WTC11 (cell line): Measurements from ENCODE around the gene SYNDIG1. TPM values are rescaled to one million over a fixed set of nuclear protein-coding genes. Genes with fewer than 3 reads are reported as not detected.
A peak's percentile ranks its signal among the peaks of the same experiment; 100 is the strongest.

Experiments used
- ATAC-seq: fragments of 200-7000 bp; cut with Tn5 transposase; 2 replicates; pipeline ENCODE4 v1.10.0; 2021; ENCODE audit warnings: mild to moderate bottlenecking, moderate library complexity
- CTCF ChIA-PET: fragments of 300-600 bp; sonication (Branson Sonifier 250); formaldehyde crosslinking; loops from one replicate; lab custom pipeline; 2021; ENCODE audit warnings: antibody characterized with exemption; lab: Charles Lee
- POLR2A ChIA-PET: fragments of 350-600 bp; sonication (Branson Sonifier 250); formaldehyde crosslinking; loops from one replicate; lab custom pipeline; 2021; ENCODE audit warnings: antibody characterized with exemption; lab: Charles Lee
- DNase-seq: peaks from one replicate; pipeline ENCODE4 v3.0.0; 2021; ENCODE audit warnings: low spot score
- H3K27ac Mint-ChIP-seq: 2 replicates; pipeline ENCODE4 v1.8.0; 2021; ENCODE audit warnings: mixed read lengths
- H3K27me3 Mint-ChIP-seq: 2 replicates; pipeline ENCODE4 v1.8.0; 2021; ENCODE audit warnings: low read depth, mild to moderate bottlenecking, moderate library complexity, mixed read lengths
- H3K36me3 Mint-ChIP-seq: 2 replicates; pipeline ENCODE4 v1.8.0; 2021; ENCODE audit warnings: mixed read lengths
- H3K4me1 Mint-ChIP-seq: 2 replicates; pipeline ENCODE4 v1.8.0; 2022; ENCODE audit warnings: mixed read lengths
- H3K4me3 Mint-ChIP-seq: 2 replicates; pipeline ENCODE4 v1.8.0; 2021; ENCODE audit warnings: mild to moderate bottlenecking, moderate library complexity, mixed read lengths
- H3K9me3 Mint-ChIP-seq: 2 replicates; pipeline ENCODE4 v1.8.0; 2021; ENCODE audit warnings: mixed read lengths
- ATF1 ChIP-seq: sonication (generic); formaldehyde crosslinking; IDR thresholded peaks from 2 replicates; pipeline ENCODE4 v1.8.1; 2023; ENCODE audit warnings: mild to moderate bottlenecking, moderate library complexity, missing genetic modification reagents
- ATF2 ChIP-seq: sonication (generic); formaldehyde crosslinking; IDR thresholded peaks from 2 replicates; pipeline ENCODE4 v1.8.1; 2022; ENCODE audit warnings: low read depth, missing genetic modification reagents, borderline replicate concordance
- CBFB ChIP-seq: sonication (generic); formaldehyde crosslinking; IDR thresholded peaks from 2 replicates; pipeline ENCODE4 v1.8.1; 2022; ENCODE audit warnings: mild to moderate bottlenecking, low read depth, missing genetic modification reagents
- CREM ChIP-seq: sonication (generic); formaldehyde crosslinking; IDR thresholded peaks from 2 replicates; pipeline ENCODE4 v1.8.1; 2022; ENCODE audit warnings: mild to moderate bottlenecking, missing genetic modification reagents, moderate library complexity
- E2F5 ChIP-seq: sonication (generic); formaldehyde crosslinking; IDR thresholded peaks from 2 replicates; pipeline ENCODE4 v1.8.1; 2022; ENCODE audit warnings: mild to moderate bottlenecking, moderate library complexity, missing genetic modification reagents
- ESRRA ChIP-seq: sonication (generic); formaldehyde crosslinking; IDR thresholded peaks from 2 replicates; pipeline ENCODE4 v1.8.1; 2022; ENCODE audit warnings: mild to moderate bottlenecking, missing genetic modification reagents, borderline replicate concordance
- GRHL2 ChIP-seq: fragments of 250-450 bp; sonication (Bioruptor Pico); IDR thresholded peaks from 2 replicates; pipeline ENCODE4 v1.8.0; 2022; ENCODE audit warnings: mild to moderate bottlenecking, moderate library complexity; ENCODE audit not compliant: insufficient replicate concordance, severe bottlenecking
- IRF2 ChIP-seq: sonication (generic); formaldehyde crosslinking; IDR thresholded peaks from 2 replicates; pipeline ENCODE4 v1.8.0; 2022; ENCODE audit warnings: low read depth, missing genetic modification reagents, borderline replicate concordance
- JUN ChIP-seq: sonication (generic); formaldehyde crosslinking; IDR thresholded peaks from 2 replicates; pipeline ENCODE4 v1.8.0; 2023; ENCODE audit warnings: mild to moderate bottlenecking, missing genetic modification reagents
- MYBL2 ChIP-seq: sonication (generic); formaldehyde crosslinking; IDR thresholded peaks from 2 replicates; pipeline ENCODE4 v1.8.1; 2023; ENCODE audit warnings: mild to moderate bottlenecking, moderate library complexity, missing genetic modification reagents
- OVOL2 ChIP-seq: fragments of 250-450 bp; sonication (Bioruptor Pico); IDR thresholded peaks from 2 replicates; pipeline ENCODE4 v1.9.0; 2021; ENCODE audit warnings: mild to moderate bottlenecking, borderline replicate concordance
- PREB ChIP-seq: sonication (generic); formaldehyde crosslinking; IDR thresholded peaks from 2 replicates; pipeline ENCODE4 v1.8.1; 2022; ENCODE audit warnings: mild to moderate bottlenecking, missing genetic modification reagents, moderate library complexity, borderline replicate concordance
- TP53 ChIP-seq: sonication (generic); formaldehyde crosslinking; IDR thresholded peaks from 2 replicates; pipeline ENCODE4 v1.8.1; 2023; ENCODE audit warnings: mild to moderate bottlenecking, missing genetic modification reagents
- USF2 ChIP-seq: sonication (generic); formaldehyde crosslinking; IDR thresholded peaks from 2 replicates; pipeline ENCODE4 v1.8.1; 2023; ENCODE audit warnings: mild to moderate bottlenecking, missing genetic modification reagents, moderate library complexity
- ZBTB21 ChIP-seq: sonication (generic); formaldehyde crosslinking; IDR thresholded peaks from 2 replicates; pipeline ENCODE4 v1.8.1; 2023; ENCODE audit warnings: mild to moderate bottlenecking, missing genetic modification reagents, borderline replicate concordance
- ZNF138 ChIP-seq: sonication (generic); formaldehyde crosslinking; conservative IDR thresholded peaks from 2 replicates; pipeline ENCODE4 v1.8.1; 2022; ENCODE audit warnings: mild to moderate bottlenecking, moderate library complexity, missing genetic modification reagents
- ZNF219 ChIP-seq: sonication (generic); formaldehyde crosslinking; IDR thresholded peaks from 2 replicates; pipeline ENCODE4 v1.8.0; 2023; ENCODE audit warnings: missing genetic modification reagents, mild to moderate bottlenecking, borderline replicate concordance
- ZNF263 ChIP-seq: sonication (generic); formaldehyde crosslinking; IDR thresholded peaks from 2 replicates; pipeline ENCODE4 v1.8.1; 2022; ENCODE audit warnings: low read depth, mild to moderate bottlenecking, moderate library complexity, missing genetic modification reagents
- ZNF396 ChIP-seq: fragments of 250-450 bp; sonication (Bioruptor Pico); IDR thresholded peaks from 2 replicates; pipeline ENCODE4 v1.8.0; 2021; ENCODE audit warnings: mild to moderate bottlenecking, moderate library complexity, borderline replicate concordance
- ZNF423 ChIP-seq: fragments of 250-450 bp; sonication (Bioruptor Pico); IDR thresholded peaks from 2 replicates; pipeline ENCODE4 v2.1.2; 2022; ENCODE audit warnings: mild to moderate bottlenecking, moderate library complexity
- total RNA-seq: library from RNA; stranded (reverse); gene quantifications from 3 replicates; pipeline ENCODE4 v1.2.3, GENCODE V29; 2021
- TF ChIP-seq, protein P1 (sequence below): sonication (generic); formaldehyde crosslinking; IDR thresholded peaks from 2 replicates; pipeline ENCODE4 v1.8.1; 2022; ENCODE audit warnings: low read depth, mild to moderate bottlenecking, moderate library complexity, missing genetic modification reagents, borderline replicate concordance
- TF ChIP-seq, protein P2 (sequence below): fragments of 250-450 bp; sonication (Bioruptor Pico); IDR thresholded peaks from 2 replicates; pipeline ENCODE4 v1.9.0; 2021; ENCODE audit warnings: mild to moderate bottlenecking
- TF ChIP-seq, protein P3 (sequence below): fragments of 250-450 bp; sonication (Bioruptor Pico); IDR thresholded peaks from 2 replicates; pipeline ENCODE4 v1.8.0; 2021; ENCODE audit warnings: mild to moderate bottlenecking

Gene SYNDIG1
- total RNA-seq, 1 experiment from 2014 or later = 6.4 TPM

- DNase-seq = no peak
- Mint-ChIP-seq H3K27ac (no peak overlapping the region), H3K9me3 (peaks cover 5% of the 10 kb centered on the region; the same call in 1 of the 2 replicates), H3K4me1 (peaks cover 36% of the 10 kb centered on the region), H3K36me3 (no peaks in the 10 kb centered on the region; the same call in 1 of the 2 replicates), H3K4me3 (no peak overlapping the region), H3K27me3 (no peaks in the 10 kb centered on the region)
- TF ChIP-seq MYBL2 (CRISPR knock-in tag) (no peak), ZNF263 (CRISPR knock-in tag) (no peak), ESRRA (CRISPR knock-in tag) (no peak), E2F5 (no peak), ZNF423 (CRISPR knock-in tag) (no peak), ZNF396 (CRISPR knock-in tag) (no peak), ATF1 (no peak), CREM (CRISPR knock-in tag) (no peak), ZNF219 (CRISPR knock-in tag) (no peak), PREB (no peak), TP53 (CRISPR knock-in tag) (no peak), ATF2 (CRISPR knock-in tag) (no peak)
- TF ChIP-seq, protein P1, sequence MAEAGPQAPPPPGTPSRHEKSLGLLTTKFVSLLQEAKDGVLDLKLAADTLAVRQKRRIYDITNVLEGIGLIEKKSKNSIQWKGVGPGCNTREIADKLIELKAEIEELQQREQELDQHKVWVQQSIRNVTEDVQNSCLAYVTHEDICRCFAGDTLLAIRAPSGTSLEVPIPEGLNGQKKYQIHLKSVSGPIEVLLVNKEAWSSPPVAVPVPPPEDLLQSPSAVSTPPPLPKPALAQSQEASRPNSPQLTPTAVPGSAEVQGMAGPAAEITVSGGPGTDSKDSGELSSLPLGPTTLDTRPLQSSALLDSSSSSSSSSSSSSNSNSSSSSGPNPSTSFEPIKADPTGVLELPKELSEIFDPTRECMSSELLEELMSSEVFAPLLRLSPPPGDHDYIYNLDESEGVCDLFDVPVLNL (CRISPR knock-in tag) = no peak
- TF ChIP-seq, protein P2, sequence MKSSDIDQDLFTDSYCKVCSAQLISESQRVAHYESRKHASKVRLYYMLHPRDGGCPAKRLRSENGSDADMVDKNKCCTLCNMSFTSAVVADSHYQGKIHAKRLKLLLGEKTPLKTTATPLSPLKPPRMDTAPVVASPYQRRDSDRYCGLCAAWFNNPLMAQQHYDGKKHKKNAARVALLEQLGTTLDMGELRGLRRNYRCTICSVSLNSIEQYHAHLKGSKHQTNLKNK (CRISPR knock-in tag) = no peak
- POLR2A ChIA-PET = no interaction called here
- ATAC-seq = no peak
- CTCF ChIA-PET = no interaction called here
These were observed 11.7 kb downstream of the SYNDIG1 start for GRCh38 chr20:24481173-24481572.

DNA sequence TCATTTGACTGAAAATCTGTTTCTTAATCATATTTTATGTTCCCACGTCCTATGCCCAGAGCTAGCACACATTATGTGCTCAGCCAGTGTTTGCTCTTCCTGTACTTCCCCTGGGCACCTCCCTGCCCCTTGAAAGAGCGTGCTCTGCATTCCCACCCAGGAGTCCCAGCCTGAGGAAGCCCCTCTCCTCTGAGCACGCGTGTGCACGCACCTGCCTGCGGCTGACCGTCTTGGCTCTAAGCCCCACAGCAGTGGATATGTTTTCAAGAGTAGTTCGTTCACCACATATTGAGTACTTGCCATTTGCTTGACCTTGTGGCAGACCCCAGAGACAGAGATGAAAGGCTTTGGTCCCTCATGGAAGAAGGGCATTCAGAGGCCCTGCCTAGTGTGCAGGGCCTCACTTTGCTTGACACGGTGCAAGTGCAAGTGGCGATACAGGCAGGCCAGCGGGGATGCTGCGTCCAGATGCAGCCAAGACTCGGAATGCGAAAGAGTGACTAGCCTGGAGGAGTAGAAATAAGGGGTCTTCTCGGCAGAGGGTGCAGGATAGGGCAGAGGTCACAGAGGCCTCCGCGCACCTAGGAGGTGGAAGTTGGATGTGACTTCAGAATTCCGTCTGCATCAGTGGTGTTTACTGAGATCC is 14.1 kb downstream of the SYNDIG1 start:
- ChIA-PET POLR2A (no interaction called here), CTCF (interaction anchor here (0.5 kb wide), 1 partner anchor 301 kb away, joined by 3 read pairs; no protein-coding TSS in a partner anchor)
- H3K4me3 Mint-ChIP-seq = no peak overlapping the region
- H3K4me1 Mint-ChIP-seq = peaks cover 28% of the 10 kb centered on the region
- H3K9me3 Mint-ChIP-seq = peaks cover 5% of the 10 kb centered on the region; the same call in 1 of the 2 replicates
- no peaks in the 10 kb centered on the region; the same call in none of the 2 replicates for H3K36me3 Mint-ChIP-seq
- ATAC-seq = no peak
- DNase-seq = no peak
- H3K27ac Mint-ChIP-seq = peak overlapping the region; percentile 16; the same call in 1 of the 2 replicates
- TF ChIP-seq ZNF138 (CRISPR knock-in tag) (no peak), IRF2 (CRISPR knock-in tag) (no peak), JUN (CRISPR knock-in tag) (no peak), OVOL2 (CRISPR knock-in tag) (no peak), USF2 (CRISPR knock-in tag) (no peak), CBFB (no peak), GRHL2 (CRISPR knock-in tag) (no peak), ATF2 (CRISPR knock-in tag) (no peak), ZBTB21 (CRISPR knock-in tag) (no peak)
- TF ChIP-seq, protein P3, sequence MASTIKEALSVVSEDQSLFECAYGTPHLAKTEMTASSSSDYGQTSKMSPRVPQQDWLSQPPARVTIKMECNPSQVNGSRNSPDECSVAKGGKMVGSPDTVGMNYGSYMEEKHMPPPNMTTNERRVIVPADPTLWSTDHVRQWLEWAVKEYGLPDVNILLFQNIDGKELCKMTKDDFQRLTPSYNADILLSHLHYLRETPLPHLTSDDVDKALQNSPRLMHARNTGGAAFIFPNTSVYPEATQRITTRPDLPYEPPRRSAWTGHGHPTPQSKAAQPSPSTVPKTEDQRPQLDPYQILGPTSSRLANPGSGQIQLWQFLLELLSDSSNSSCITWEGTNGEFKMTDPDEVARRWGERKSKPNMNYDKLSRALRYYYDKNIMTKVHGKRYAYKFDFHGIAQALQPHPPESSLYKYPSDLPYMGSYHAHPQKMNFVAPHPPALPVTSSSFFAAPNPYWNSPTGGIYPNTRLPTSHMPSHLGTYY (CRISPR knock-in tag) = no peak
- TF ChIP-seq, protein P1 (CRISPR knock-in tag) = no peak
- no peaks in the 10 kb centered on the region for H3K27me3 Mint-ChIP-seq
